GM12878 (cell line): Measurements from ENCODE around the gene FAM20B. TPM values are rescaled to one million over a fixed set of nuclear protein-coding genes. Genes with fewer than 3 reads are reported as not detected.

Experiments used
- ASH2L ChIP-seq: fragments of 300-600, 200-600 bp; sonication (generic); IDR thresholded peaks from 2 replicates; pipeline ENCODE4 v1.6.1; 2017; ENCODE audit warnings: low read depth, mild to moderate bottlenecking, borderline replicate concordance
- BRCA1 ChIP-seq: IDR thresholded peaks from 2 replicates; pipeline ENCODE4 v1.6.1; 2011; ENCODE audit warnings: low read depth, low read length, improper control_type of control experiment
- CBX3 ChIP-seq: fragments of 200-600 bp; sonication (generic); IDR thresholded peaks from 2 replicates; pipeline ENCODE4 v1.6.1; 2016; ENCODE audit warnings: low read depth, borderline replicate concordance
- EED ChIP-seq: sonication (generic); IDR thresholded peaks from 2 replicates; pipeline ENCODE4 v1.6.1; 2016; ENCODE audit warnings: antibody characterized with exemption, low read depth
- EGR1 ChIP-seq, 2 experiments: IDR thresholded peaks; 1 replicate in 1 of 2; 2 replicates in 1 of 2; pipeline ENCODE4 v1.6.1; 2011 to 2012; ENCODE audit warnings: low read depth in 2 of 2, low read length in 2 of 2, borderline replicate concordance in 1 of 2, mild to moderate bottlenecking in 1 of 2, moderate library complexity in 1 of 2
- ESRRA ChIP-seq: IDR thresholded peaks from 2 replicates; pipeline ENCODE4 v1.6.1; 2012; ENCODE audit warnings: mild to moderate bottlenecking, low read length, improper control_type of control experiment
- HDAC2 ChIP-seq: fragments of 200-600 bp; sonication (generic); IDR thresholded peaks from 2 replicates; pipeline ENCODE4 v1.6.1; 2017
- IRF4 ChIP-seq: IDR thresholded peaks from 2 replicates; pipeline ENCODE4 v1.6.1; 2011; ENCODE audit warnings: low read depth, low read length
- JUNB ChIP-seq: IDR thresholded peaks from 2 replicates; pipeline ENCODE4 v1.6.1; 2016; ENCODE audit warnings: antibody characterized with exemption, mild to moderate bottlenecking
- JUND ChIP-seq: IDR thresholded peaks from 2 replicates; pipeline ENCODE4 v1.6.1; 2012; ENCODE audit warnings: low read depth, mild to moderate bottlenecking, low read length, improper control_type of control experiment, moderate library complexity
- KAT2A ChIP-seq: conservative IDR thresholded peaks from 2 replicates; pipeline ENCODE4 v1.6.1; 2011; ENCODE audit warnings: low read depth, low read length; ENCODE audit not compliant: control insufficient read depth
- LARP7 ChIP-seq: fragments of 450-650 bp; IDR thresholded peaks from 2 replicates; pipeline ENCODE4 v1.6.1; 2017; ENCODE audit warnings: mild to moderate bottlenecking
- NRF1 ChIP-seq: conservative IDR thresholded peaks from 2 replicates; pipeline ENCODE4 v1.6.1; 2011; ENCODE audit warnings: mild to moderate bottlenecking, low read depth, low read length, improper control_type of control experiment
- POU2F2 ChIP-seq: IDR thresholded peaks from 3 replicates; pipeline ENCODE4 v1.6.1; 2011; ENCODE audit warnings: low read depth, mild to moderate bottlenecking, low read length, borderline replicate concordance
- SREBF1 ChIP-seq: IDR thresholded peaks from 2 replicates; pipeline ENCODE4 v1.6.1; 2012; ENCODE audit warnings: mild to moderate bottlenecking, low read length
- STAT1 ChIP-seq: fragments of 450-650 bp; conservative IDR thresholded peaks from 2 replicates; pipeline ENCODE4 v1.6.1; 2014; ENCODE audit warnings: antibody characterized with exemption, mild to moderate bottlenecking
- SUPT20H ChIP-seq: IDR thresholded peaks from 2 replicates; pipeline ENCODE4 v1.6.1; 2011; ENCODE audit warnings: low read depth, mild to moderate bottlenecking, low read length, moderate library complexity, borderline replicate concordance; ENCODE audit not compliant: control insufficient read depth
- TBL1XR1 ChIP-seq: IDR thresholded peaks from 2 replicates; pipeline ENCODE4 v1.6.1; 2012; ENCODE audit warnings: low read depth, low read length, improper control_type of control experiment
- ZNF207 ChIP-seq: fragments of 450-650 bp; IDR thresholded peaks from 2 replicates; pipeline ENCODE4 v1.6.1; 2014; ENCODE audit warnings: antibody characterized with exemption, mild to moderate bottlenecking, borderline replicate concordance
- polyA plus RNA-seq, 11 experiments: library from polyadenylated mRNA; depleted of rRNA in 4 of 11; unstranded in 6 of 11; stranded (reverse) in 5 of 11; fragments of >200 nt; fragmentation: Nextera tagmentation in 4 of 11; fragmentation: Illumina TruSeq in 1 of 11; extraction: Ambion mirVana in 4 of 11; extraction: Trizol in 1 of 11; gene quantifications; 1 replicate in 1 of 11; 2 replicates in 10 of 11; pipeline versions ENCODE4 v1.2.1 to v1.2.3, GENCODE V29; 2011 to 2016; ENCODE audit warnings: inconsistent platforms in 2 of 11, missing spikeins in 2 of 11, low read depth in 1 of 11
- total RNA-seq, 4 experiments: library from RNA; depleted of rRNA in 3 of 4; stranded (reverse); fragments of >200 nt in 3 of 4; fragmentation: Illumina TruSeq in 1 of 4; extraction: Trizol in 1 of 4; gene quantifications; 2 replicates each; pipeline versions ENCODE4 v1.2.1 to v1.2.3, GENCODE V29; 2013 to 2021
- TF ChIP-seq, protein P1 (sequence below): fragments of 450-650 bp; IDR thresholded peaks from 2 replicates; pipeline ENCODE4 v1.6.1; 2017; ENCODE audit warnings: borderline replicate concordance
- TF ChIP-seq, protein P2 (sequence below): fragments of 450-650 bp; IDR thresholded peaks from 2 replicates; pipeline ENCODE4 v1.6.1; 2016; ENCODE audit warnings: mild to moderate bottlenecking
- TF ChIP-seq, protein P3 (sequence below): fragments of 450-650 bp; IDR thresholded peaks from 2 replicates; pipeline ENCODE4 v1.6.1; 2017; ENCODE audit warnings: mild to moderate bottlenecking, moderate library complexity
- TF ChIP-seq, protein P4 (sequence below): IDR thresholded peaks from 2 replicates; pipeline ENCODE4 v1.6.1; 2012; ENCODE audit warnings: low read depth, low read length, improper control_type of control experiment

The FAM20B gene
- total and polyA plus RNA-seq, 10 of the 15 experiments (the other 5 are each of a cell fraction or from before 2014, with no cell fraction given) = 2.4 to 25.6 (median 12.8) TPM

DNA sequence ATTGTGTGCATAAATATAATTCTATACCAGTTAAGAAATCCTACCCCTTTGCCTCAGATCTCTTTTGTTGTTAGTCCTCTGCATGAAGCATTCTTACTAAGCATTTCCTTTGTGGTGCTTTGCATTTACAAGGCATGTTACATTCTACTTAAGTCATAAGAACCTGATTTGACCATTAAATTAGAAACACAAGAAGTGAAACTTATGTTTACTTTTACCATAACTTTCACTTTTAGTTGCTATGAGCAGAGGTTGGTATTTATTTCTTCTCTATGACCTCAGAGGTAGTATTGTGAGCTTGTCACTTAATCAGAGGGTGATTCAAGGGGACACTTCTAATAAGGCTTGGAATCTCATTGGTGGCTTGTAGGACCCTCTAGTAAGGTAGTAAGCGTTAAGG is 9.0 kb downstream of the FAM20B start (continued):
- TF ChIP-seq, protein P1, sequence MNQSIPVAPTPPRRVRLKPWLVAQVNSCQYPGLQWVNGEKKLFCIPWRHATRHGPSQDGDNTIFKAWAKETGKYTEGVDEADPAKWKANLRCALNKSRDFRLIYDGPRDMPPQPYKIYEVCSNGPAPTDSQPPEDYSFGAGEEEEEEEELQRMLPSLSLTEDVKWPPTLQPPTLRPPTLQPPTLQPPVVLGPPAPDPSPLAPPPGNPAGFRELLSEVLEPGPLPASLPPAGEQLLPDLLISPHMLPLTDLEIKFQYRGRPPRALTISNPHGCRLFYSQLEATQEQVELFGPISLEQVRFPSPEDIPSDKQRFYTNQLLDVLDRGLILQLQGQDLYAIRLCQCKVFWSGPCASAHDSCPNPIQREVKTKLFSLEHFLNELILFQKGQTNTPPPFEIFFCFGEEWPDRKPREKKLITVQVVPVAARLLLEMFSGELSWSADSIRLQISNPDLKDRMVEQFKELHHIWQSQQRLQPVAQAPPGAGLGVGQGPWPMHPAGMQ = no peak
- no peak for TF ChIP-seq HDAC2
- peak; percentile 75 for TF ChIP-seq JUNB
- no peak for TF ChIP-seq STAT1
- peak; percentile 83 for TF ChIP-seq TBL1XR1
- no peak for TF ChIP-seq NRF1
- TF ChIP-seq ESRRA = no peak
- no peak for TF ChIP-seq ZNF207
- TF ChIP-seq, protein P2, sequence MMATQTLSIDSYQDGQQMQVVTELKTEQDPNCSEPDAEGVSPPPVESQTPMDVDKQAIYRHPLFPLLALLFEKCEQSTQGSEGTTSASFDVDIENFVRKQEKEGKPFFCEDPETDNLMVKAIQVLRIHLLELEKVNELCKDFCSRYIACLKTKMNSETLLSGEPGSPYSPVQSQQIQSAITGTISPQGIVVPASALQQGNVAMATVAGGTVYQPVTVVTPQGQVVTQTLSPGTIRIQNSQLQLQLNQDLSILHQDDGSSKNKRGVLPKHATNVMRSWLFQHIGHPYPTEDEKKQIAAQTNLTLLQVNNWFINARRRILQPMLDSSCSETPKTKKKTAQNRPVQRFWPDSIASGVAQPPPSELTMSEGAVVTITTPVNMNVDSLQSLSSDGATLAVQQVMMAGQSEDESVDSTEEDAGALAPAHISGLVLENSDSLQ = peak; percentile 57
- TF ChIP-seq LARP7 = no peak
- TF ChIP-seq, protein P3, sequence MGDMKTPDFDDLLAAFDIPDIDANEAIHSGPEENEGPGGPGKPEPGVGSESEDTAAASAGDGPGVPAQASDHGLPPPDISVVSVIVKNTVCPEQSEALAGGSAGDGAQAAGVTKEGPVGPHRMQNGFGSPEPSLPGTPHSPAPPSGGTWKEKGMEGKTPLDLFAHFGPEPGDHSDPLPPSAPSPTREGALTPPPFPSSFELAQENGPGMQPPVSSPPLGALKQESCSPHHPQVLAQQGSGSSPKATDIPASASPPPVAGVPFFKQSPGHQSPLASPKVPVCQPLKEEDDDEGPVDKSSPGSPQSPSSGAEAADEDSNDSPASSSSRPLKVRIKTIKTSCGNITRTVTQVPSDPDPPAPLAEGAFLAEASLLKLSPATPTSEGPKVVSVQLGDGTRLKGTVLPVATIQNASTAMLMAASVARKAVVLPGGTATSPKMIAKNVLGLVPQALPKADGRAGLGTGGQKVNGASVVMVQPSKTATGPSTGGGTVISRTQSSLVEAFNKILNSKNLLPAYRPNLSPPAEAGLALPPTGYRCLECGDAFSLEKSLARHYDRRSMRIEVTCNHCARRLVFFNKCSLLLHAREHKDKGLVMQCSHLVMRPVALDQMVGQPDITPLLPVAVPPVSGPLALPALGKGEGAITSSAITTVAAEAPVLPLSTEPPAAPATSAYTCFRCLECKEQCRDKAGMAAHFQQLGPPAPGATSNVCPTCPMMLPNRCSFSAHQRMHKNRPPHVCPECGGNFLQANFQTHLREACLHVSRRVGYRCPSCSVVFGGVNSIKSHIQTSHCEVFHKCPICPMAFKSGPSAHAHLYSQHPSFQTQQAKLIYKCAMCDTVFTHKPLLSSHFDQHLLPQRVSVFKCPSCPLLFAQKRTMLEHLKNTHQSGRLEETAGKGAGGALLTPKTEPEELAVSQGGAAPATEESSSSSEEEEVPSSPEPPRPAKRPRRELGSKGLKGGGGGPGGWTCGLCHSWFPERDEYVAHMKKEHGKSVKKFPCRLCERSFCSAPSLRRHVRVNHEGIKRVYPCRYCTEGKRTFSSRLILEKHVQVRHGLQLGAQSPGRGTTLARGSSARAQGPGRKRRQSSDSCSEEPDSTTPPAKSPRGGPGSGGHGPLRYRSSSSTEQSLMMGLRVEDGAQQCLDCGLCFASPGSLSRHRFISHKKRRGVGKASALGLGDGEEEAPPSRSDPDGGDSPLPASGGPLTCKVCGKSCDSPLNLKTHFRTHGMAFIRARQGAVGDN = no peak
- no peak for TF ChIP-seq CBX3
- TF ChIP-seq EGR1 (IDR thresholded peaks at IDR 0.05; ENCODE audit: borderline replicate concordance in 1 of 2, low read depth in 2 of 2, low read length in 2 of 2) = no peak
- TF ChIP-seq, protein P4, sequence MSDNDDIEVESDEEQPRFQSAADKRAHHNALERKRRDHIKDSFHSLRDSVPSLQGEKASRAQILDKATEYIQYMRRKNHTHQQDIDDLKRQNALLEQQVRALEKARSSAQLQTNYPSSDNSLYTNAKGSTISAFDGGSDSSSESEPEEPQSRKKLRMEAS = no peak
- no peak for TF ChIP-seq BRCA1
- no peak for TF ChIP-seq SREBF1
- peak; percentile 64; the same call in 1 of the 3 replicates for TF ChIP-seq POU2F2
- TF ChIP-seq IRF4 = 0 out of 2 replicates have a peak, but pooled peaks have one; percentile 28
- TF ChIP-seq SUPT20H = no peak
- no peak for TF ChIP-seq EED
- no peak for TF ChIP-seq JUND
- no peak for TF ChIP-seq ASH2L
- no peak for TF ChIP-seq KAT2A
